Endothelial cell of umbilical vein (primary cell): Measurements from ENCODE around the gene RNASE8.

Experiments
- EZH2 ChIP-seq: IDR thresholded peaks from 2 replicates; pipeline ENCODE4 v1.6.1; 2012; ENCODE audit warnings: borderline replicate concordance, low read depth, mild to moderate bottlenecking, moderate library complexity, low read length, inconsistent platforms; ENCODE audit not compliant: severe bottlenecking
- FOS ChIP-seq: IDR thresholded peaks from 2 replicates; pipeline ENCODE4 v1.6.1; 2011; ENCODE audit warnings: mild to moderate bottlenecking, low read length, moderate library complexity, borderline replicate concordance; ENCODE audit not compliant: insufficient read depth
- POLR2A ChIP-seq: IDR thresholded peaks from 2 replicates; pipeline ENCODE4 v1.6.1; 2012; ENCODE audit warnings: low read depth, mild to moderate bottlenecking, control low read depth, low read length
- POLR2AphosphoS5 ChIP-seq: IDR thresholded peaks from 2 replicates; pipeline ENCODE4 v1.6.1; 2012; ENCODE audit warnings: low read depth, mild to moderate bottlenecking, control low read depth, low read length, moderate library complexity; ENCODE audit not compliant: insufficient read depth
- TF ChIP-seq, protein P1 (sequence below), 2 donors: IDR thresholded peaks; 1 replicate in 1 of 2; 2 replicates in 1 of 2; pipeline ENCODE4 v1.5.1; 2011; ENCODE audit warnings: low read length in 2 of 2, mild to moderate bottlenecking in 2 of 2, moderate library complexity in 2 of 2, control low read depth in 1 of 2, inconsistent platforms in 1 of 2, low read depth in 1 of 2; ENCODE audit not compliant: insufficient read depth in 1 of 2; ENCODE audit errors: extremely low read depth in 1 of 2

DNA sequence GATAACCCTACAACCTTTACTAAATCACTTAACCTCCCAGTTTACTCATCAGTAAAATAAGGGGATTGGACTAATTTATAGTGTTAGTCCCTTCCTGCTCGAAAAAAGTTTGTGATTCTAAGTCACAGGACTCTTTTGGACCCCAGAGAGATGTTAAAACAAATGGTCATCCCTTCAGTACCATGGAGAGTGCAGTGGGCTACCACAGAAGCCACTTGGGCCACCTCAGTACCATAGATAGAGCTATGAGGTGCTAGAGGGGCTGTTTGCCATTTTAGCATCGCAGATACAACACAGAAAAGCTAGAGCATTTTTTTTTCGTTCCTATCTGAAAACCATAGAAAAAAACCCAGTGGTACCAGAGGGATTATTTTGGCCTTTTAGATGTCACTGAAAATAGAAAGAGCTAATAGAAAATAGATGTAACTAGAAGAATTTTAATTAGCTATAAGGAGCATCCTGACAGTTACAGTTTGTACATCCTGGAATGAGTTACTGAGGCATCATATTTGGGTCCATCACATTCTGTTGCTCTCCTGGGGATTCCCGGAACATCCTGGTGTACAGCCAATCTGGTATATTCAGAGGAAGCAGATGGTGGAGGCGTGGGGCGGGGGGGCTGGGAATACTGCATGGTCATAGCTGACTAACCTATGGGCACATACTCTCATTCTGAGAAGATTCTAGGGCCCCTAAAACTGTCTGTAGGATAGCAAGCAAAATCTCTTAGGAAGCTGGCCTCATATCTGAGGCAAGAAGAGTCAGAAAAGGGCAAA lies 38.0 kb downstream of the RNASE8 start:
- TF ChIP-seq, protein P1, sequence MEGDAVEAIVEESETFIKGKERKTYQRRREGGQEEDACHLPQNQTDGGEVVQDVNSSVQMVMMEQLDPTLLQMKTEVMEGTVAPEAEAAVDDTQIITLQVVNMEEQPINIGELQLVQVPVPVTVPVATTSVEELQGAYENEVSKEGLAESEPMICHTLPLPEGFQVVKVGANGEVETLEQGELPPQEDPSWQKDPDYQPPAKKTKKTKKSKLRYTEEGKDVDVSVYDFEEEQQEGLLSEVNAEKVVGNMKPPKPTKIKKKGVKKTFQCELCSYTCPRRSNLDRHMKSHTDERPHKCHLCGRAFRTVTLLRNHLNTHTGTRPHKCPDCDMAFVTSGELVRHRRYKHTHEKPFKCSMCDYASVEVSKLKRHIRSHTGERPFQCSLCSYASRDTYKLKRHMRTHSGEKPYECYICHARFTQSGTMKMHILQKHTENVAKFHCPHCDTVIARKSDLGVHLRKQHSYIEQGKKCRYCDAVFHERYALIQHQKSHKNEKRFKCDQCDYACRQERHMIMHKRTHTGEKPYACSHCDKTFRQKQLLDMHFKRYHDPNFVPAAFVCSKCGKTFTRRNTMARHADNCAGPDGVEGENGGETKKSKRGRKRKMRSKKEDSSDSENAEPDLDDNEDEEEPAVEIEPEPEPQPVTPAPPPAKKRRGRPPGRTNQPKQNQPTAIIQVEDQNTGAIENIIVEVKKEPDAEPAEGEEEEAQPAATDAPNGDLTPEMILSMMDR (IDR thresholded peaks at IDR 0.05; ENCODE audit: extremely low read depth in 1 of 2, insufficient read depth in 1 of 2, low read depth in 1 of 2, low read length in 2 of 2), result no peak
- TF ChIP-seq POLR2A (no peak), POLR2AphosphoS5 (no peak), EZH2 (no peak), FOS (no peak)
